GM12865 (cell line): ENCODE data around the gene ETV6.

Source experiments
- DNase-seq: peaks from one replicate; pipeline ENCODE4 v3.0.0; 2010; ENCODE audit warnings: low read depth
- H3K4me3 ChIP-seq: 2 replicates; pipeline ENCODE4 v1.5.1; 2011; ENCODE audit warnings: mild to moderate bottlenecking, low read depth, low read length, control low read depth
- CTCF ChIP-seq: IDR thresholded peaks from 2 replicates; pipeline ENCODE4 v1.5.1; 2011; ENCODE audit warnings: low read length, control low read depth, low read depth, inconsistent platforms; ENCODE audit not compliant: insufficient read depth; ENCODE audit errors: missing control alignments

The ETV6 gene

GRCh38 chr12:11920231-11920630 is 270.8 kb downstream of the ETV6 start:
- TF ChIP-seq CTCF, result no peak
- H3K4me3 ChIP-seq, result no peak overlapping the region
- DNase-seq, result no peak

- H3K4me3 ChIP-seq, result no peak overlapping the region
- no peak for TF ChIP-seq CTCF
- DNase-seq, result no peak
These were observed 272.9 kb downstream of the ETV6 start for GRCh38 chr12:11922361-11922760.

GRCh38 chr12:11923067-11923466 is 273.6 kb downstream of the ETV6 start:
- DNase-seq, result no peak
- no peak for TF ChIP-seq CTCF
- no peak overlapping the region for H3K4me3 ChIP-seq

GRCh38 chr12:11927286-11927935 is 277.9 kb downstream of the ETV6 start:
- no peak for DNase-seq
- H3K4me3 ChIP-seq, result no peak overlapping the region

GRCh38 chr12:11929714-11930113 is 280.2 kb downstream of the ETV6 start:
- no peak for DNase-seq
- no peak for TF ChIP-seq CTCF
- no peak overlapping the region for H3K4me3 ChIP-seq

More at GRCh38 chr12:11927286-11927935, 277.9 kb downstream of the ETV6 start:
- TF ChIP-seq CTCF, result no peak

GRCh38 chr12:11939223-11939622 is 289.7 kb downstream of the ETV6 start:
- no peak for DNase-seq
- no peak overlapping the region for H3K4me3 ChIP-seq
- no peak for TF ChIP-seq CTCF
